Measurements from ENCODE around the gene TET2. TPM values are rescaled to one million over a fixed set of nuclear protein-coding genes. Genes with fewer than 3 reads are reported as not detected.
A peak's percentile ranks its signal among the peaks of the same experiment; 100 is the strongest.

TET2 gene
- 10 to 100 TPM; 21.4 to 30.0 (median 25.1) TPM for polyA plus RNA-seq (ENCODE audit: insufficient read length in 3 of 3)
- long read RNA-seq, donor 1, partial matches to known transcripts, result 15 of 15 reads
- long read RNA-seq, donor 1, other reads (novel, unspliced or antisense), result 0 of 15 reads
- long read RNA-seq, donor 2, result 0 reads
- long read RNA-seq, donor 3, partial matches to known transcripts, result 11 of 11 reads
- long read RNA-seq, donor 3, other reads (novel, unspliced or antisense), result 0 of 11 reads
- long read RNA-seq, donor 4, full-length matches to known transcripts, result 1 of 115 reads
- long read RNA-seq, donor 4, partial matches to known transcripts, result 39 of 115 reads
- long read RNA-seq, donor 4, other reads (novel, unspliced or antisense), result 75 of 115 reads
- long read RNA-seq, donor 5, result 0 reads
- long read RNA-seq, donor 6, partial matches to known transcripts, result 20 of 20 reads
- long read RNA-seq, donor 6, other reads (novel, unspliced or antisense), result 0 of 20 reads
- long read RNA-seq, donor 7, partial matches to known transcripts, result 48 of 140 reads
- long read RNA-seq, donor 7, other reads (novel, unspliced or antisense), result 92 of 140 reads
- long read RNA-seq, donor 8, result 0 reads
- long read RNA-seq, donor 9, partial matches to known transcripts, result 6 of 6 reads
- long read RNA-seq, donor 9, other reads (novel, unspliced or antisense), result 0 of 6 reads
- long read RNA-seq, donor 10, result 0 reads
- long read RNA-seq, donor 11, partial matches to known transcripts, result 85 of 91 reads
- long read RNA-seq, donor 11, other reads (novel, unspliced or antisense), result 6 of 91 reads
- long read RNA-seq, donor 12, full-length matches to known transcripts, result 1 of 1 reads
- long read RNA-seq, donor 12, partial matches to known transcripts, result 0 of 1 reads
- long read RNA-seq, donor 12, other reads (novel, unspliced or antisense), result 0 of 1 reads
- long read RNA-seq, donor 13, result 0 reads
- long read RNA-seq, donor 14, partial matches to known transcripts, result 5 of 5 reads
- long read RNA-seq, donor 14, other reads (novel, unspliced or antisense), result 0 of 5 reads
- long read RNA-seq, donor 15, partial matches to known transcripts, result 5 of 27 reads
- long read RNA-seq, donor 15, other reads (novel, unspliced or antisense), result 22 of 27 reads
- long read RNA-seq, donor 16, partial matches to known transcripts, result 22 of 22 reads
- long read RNA-seq, donor 16, other reads (novel, unspliced or antisense), result 0 of 22 reads

DNA sequence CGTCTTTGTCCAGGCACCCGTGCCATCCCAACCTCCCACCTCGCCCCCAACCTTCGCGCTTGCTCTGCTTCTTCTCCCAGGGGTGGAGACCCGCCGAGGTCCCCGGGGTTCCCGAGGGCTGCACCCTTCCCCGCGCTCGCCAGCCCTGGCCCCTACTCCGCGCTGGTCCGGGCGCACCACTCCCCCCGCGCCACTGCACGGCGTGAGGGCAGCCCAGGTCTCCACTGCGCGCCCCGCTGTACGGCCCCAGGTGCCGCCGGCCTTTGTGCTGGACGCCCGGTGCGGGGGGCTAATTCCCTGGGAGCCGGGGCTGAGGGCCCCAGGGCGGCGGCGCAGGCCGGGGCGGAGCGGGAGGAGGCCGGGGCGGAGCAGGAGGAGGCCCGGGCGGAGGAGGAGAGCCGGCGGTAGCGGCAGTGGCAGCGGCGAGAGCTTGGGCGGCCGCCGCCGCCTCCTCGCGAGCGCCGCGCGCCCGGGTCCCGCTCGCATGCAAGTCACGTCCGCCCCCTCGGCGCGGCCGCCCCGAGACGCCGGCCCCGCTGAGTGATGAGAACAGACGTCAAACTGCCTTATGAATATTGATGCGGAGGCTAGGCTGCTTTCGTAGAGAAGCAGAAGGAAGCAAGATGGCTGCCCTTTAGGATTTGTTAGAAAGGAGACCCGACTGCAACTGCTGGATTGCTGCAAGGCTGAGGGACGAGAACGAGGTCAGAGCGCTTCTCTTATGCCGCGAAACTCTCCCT lies at the start of gene TET2:
TSS of gene TET2 (plus strand) at position 601 of the 740 bp plus-strand sequence. CDS start 87,067 bp downstream, outside the sequence.
- DNase-seq (ENCODE audit: extremely low read depth in 1 of 11, low read depth in 9 of 11, low spot score in 4 of 11), result peak in 9 of 11 donors; percentile 60 to 81 (median 71)

DNA sequence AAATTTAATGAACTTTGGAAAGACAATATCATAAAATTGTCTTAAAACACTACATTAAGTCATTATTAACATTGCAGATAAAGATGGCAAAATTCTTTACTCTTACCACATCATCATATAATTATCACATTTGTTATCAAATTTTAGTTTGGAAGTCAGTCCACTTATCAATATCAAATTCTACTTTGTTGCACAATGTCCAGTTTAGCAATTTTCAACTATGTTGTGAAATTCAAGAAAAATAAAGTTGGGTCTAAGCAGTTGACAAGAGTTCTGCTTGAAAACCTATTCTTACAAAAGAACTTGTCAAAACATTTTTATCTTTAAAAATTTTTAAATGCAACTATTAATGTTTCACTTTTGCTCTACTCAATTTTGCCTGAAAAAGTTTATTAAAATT lies 44.7 kb upstream of the TET2 start:
- no peak for DNase-seq (ENCODE audit: extremely low read depth in 1 of 11, low read depth in 9 of 11, low spot score in 4 of 11)

DNA sequence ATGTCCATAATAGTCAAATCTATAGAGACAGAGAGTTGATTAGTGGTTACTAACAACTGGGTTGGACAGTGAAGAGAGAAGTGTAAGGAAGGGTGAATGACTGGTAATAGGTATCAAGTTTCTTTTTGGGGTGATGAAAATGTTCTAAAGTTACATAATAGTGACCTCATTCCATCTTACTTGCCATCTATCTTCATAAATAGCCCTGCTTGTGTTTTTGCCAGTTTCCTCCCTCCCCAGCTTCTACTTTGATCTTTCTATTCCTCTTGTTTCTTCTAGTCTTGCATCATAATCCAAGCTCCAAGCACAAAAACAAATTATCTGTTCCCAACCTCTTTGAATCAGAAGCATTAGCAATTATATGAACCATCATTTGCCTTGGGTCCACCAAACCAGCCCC lies 40.2 kb upstream of the TET2 start:
- DNase-seq (ENCODE audit: extremely low read depth in 1 of 11, low read depth in 9 of 11, low spot score in 4 of 11), result no peak

DNA sequence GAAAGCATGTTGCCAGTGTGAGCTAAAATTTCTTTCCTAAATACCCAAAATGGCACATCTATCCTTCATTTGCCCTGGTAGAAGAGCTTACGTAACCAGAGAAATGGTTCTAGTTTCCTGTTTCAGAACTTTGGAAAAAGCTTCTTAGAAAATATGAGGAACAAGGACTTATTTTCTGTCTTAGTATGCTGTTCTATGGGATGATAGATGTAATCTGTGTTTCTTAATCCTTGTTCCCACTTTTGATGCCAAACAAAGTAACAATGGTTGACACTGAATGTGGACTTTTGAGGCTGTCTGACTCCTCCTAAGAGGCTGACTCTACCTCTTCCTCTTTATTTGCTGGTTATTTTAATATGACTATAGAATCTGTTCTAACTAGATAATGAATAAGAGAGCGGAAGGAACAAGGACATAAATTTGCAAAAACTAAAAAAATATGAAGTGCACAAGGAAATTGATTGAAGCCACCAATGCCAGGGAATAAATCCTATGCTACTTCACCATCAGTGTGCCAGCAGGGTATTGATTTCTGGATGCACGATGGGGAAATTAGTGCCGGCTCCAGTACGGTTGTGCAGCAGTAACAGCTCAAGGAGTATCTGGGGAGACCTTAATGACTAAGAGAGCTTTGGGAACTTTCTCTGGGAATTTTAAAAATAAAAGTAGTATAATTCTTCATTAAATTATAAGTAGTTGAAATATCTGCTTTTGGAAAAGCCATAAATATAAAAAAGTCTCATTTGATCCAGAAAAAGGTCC lies 39.4 kb upstream of the TET2 start:
- no peak for DNase-seq (ENCODE audit: extremely low read depth in 1 of 11, low read depth in 9 of 11, low spot score in 4 of 11)

DNA sequence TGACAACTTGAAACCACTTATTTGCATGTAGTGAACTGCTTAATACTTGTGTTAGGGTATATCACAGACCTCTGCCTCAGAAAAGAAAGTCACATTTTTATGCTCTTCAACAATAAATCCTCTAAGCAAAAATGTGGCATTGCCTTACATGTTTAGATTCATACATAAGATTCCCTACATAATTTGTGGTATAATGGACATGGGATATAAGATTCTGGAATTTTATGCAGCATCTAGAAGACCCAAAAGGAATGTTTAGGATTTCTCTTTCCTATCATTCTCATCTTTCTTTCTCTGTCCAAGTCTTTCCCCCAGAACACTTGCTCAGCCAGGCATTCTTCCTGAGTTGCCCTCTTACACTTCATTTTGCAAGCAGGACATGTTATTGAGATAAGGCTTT lies 37.7 kb upstream of the TET2 start:
- no peak for DNase-seq (ENCODE audit: extremely low read depth in 1 of 11, low read depth in 9 of 11, low spot score in 4 of 11)

DNA sequence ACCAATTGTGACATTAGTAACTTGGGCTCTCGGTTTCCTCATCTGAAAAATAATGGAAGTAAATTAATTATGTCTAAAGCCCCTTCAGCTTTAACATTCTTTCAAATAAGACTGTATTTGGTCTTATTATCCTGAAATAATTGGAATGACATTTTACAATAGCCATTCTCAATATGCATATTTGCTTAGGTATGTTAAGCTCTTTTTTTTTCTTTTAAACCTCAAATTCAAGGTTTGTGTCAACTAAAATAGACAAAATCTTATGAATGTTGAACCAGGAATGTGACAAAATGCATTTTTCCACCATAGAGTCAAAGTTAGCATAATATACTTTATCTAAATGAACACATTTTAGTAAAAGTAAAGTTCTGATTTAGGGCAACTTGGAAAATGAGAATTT lies 34.4 kb upstream of the TET2 start:
- DNase-seq (ENCODE audit: extremely low read depth in 1 of 11, low read depth in 9 of 11, low spot score in 4 of 11), result no peak

DNA sequence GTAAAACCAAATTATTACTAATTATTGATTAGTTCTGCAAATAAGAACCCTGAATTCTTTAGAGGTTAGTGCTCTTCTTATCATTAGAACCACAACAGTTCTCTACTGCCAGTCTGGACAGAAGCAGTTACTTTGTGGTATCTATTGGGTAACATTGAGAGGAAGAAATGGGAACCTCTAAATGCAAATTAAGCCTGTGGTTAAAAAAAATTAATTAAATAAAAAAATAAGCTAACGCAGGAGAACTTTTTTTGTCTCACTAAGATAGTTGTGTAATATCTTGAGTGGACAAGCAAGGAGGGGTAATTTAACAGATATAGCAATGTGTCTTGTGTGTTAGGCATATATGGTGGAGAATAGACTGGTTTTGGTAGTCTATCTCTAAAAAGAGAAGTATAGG lies 32.9 kb upstream of the TET2 start:
- no peak for DNase-seq (ENCODE audit: extremely low read depth in 1 of 11, low read depth in 9 of 11, low spot score in 4 of 11)

DNA sequence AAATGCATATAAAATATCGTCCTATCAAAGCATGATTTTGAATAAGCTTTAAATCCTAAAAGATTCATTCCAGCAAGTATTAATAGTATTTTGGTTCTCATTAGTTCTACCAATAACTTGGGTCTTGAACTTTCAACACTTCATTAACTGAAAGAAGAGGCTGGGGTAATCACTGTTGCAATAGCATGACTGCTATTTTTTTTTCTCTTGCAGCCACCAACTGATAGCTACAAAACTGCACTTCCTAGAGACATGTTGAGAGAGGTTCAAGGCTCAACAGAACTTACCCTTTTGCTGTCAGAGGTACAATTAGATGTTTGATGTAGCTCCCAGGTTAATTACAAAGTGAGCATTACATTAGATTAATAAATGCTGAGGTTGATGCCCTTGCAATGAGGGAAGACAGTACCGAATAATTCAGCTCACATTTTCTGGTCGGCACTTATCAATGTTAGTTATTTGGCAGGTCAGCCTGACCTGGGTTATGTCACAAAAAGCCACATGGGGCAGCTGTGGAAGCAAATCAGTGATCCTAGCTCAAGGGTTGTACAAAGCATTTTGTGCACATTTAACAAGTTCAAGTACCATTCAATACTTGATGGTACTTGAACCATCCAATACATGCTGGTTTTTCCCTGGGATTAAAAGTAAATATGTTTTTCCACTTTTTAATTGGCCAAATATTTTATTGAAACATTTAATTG lies 29.9 kb upstream of the TET2 start:
- no peak for DNase-seq (ENCODE audit: extremely low read depth in 1 of 11, low read depth in 9 of 11, low spot score in 4 of 11)

DNA sequence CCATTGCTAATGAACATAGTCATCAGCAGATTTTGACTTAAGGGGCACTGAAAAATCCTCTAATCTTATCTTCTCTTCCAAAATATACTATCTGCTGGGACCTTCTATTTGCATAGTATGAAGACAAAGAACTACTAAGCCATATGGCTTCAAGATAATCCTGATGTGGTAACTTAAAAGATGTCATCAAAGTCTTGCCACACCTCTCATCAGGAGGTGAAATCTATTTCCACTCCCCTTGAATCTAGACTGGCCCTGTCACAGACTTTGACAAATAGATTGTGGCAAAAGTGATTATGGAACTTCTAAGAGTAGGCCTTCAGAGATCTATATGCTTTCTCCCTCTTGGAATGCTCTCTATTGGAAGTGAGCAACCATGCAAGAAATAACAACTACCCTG lies 27.3 kb upstream of the TET2 start:
- DNase-seq (ENCODE audit: extremely low read depth in 1 of 11, low read depth in 9 of 11, low spot score in 4 of 11), result no peak

DNA sequence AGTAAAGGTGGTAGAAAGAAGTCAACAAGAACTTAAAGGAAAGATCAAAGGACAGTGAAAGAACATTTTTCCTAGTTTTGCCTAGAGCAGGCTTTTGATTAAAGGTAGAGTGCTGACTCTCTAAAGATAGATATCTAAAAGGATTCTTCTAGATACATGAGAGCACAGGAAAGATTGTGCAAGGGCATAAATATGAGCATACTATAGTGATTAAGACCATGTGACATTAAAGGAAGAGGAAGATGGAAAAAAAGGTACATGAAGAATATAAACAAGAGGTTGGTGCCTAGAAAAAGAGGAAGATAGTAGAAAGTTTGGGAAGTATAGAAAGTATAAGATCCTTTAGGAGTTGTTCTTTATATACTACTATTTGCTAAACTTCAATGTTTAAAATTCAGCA lies 26.1 kb upstream of the TET2 start:
- DNase-seq (ENCODE audit: extremely low read depth in 1 of 11, low read depth in 9 of 11, low spot score in 4 of 11), result no peak

DNA sequence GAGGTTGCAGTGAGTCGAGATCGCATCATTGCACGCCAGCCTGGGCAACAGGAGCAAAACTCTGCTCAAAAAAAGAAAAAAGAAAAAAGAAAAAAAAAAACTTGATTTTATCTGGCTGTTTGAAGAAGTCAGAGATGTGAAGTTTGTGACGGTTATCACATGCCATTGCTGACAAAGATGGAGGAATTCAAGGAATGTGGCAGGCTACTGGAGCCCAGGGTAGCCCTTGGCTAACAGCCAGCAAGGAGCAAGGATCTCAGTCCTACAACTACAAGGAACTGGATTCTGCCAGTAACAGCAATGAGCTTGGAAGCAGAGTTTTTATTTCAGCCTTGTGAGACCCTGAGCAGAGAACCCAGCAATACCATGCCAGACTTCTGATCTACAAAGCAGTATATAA lies 24.3 kb upstream of the TET2 start:
- DNase-seq (ENCODE audit: extremely low read depth in 1 of 11, low read depth in 9 of 11, low spot score in 4 of 11), result no peak

DNA sequence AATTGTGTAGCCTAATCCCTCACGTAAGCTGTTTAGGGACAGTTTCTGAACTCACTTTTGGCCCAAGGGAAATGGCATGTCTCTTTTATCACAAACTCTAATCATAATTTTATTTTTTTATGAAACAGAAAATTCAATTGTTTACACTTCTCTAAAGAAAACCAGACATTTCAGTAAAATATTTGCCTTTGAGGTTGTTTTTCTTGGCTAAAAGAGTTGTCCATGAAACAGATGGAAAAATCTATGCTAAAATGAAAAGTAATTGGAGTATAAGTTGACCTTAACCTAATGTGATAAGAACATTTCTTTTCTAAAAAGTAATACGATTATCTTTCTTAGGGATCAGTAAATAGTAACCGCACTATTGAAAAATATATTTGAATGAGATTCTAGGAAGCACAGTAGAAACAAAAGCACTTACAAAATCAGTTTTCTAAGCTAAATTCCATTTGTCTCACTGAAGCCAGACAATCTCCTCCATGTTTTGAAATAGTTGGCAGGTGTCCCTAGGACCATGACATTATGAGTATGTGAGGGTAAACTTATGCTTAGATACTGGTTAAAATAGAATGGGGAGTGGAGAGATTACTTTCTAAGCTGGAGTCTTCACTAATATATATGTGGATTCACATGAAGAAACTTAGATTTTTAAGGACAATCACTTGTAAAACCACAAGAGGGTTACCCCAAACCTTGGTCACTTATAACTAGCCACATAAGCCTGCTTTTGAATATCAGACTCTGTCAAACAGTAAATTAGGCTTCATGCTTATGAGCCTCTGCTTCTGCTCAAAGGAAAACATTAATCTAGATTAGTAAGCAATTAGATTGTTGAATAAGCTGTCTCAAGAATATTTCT lies 20.1 kb upstream of the TET2 start:
- DNase-seq (ENCODE audit: extremely low read depth in 1 of 11, low read depth in 9 of 11, low spot score in 4 of 11), result no peak

DNA sequence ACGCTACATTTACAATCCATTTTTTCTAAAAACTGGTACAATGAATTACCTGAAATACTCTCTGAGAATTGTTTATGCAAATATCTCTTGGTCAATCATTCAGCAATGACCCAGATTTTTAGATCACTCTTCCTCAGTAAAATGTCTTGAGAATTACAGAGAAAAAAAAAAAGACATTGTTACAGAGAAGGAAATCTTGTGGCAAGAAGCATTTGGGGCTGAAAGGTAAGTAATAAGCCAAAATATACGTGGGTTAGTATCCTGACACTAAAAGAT lies 19.6 kb upstream of the TET2 start:
- no peak for DNase-seq (ENCODE audit: extremely low read depth in 1 of 11, low read depth in 9 of 11, low spot score in 4 of 11)

DNA sequence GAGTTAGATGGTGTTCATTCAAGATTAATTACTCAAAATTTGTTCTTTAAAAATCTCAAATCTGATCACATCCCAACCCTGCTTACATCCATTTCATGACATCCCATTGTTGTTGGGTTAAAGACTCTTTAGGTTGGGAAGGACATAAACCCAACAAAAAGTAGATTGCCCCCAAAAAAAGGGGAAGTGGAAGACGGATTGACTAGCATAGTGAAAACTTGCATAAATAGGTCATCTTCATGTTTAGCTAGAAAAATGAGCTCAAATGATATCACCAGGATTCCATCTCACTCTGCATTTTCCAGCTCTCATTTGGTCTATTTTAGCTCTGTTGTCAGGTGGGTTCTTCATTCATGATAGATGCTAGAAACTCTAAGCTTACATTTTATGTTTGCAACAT lies 18.5 kb upstream of the TET2 start:
- DNase-seq (ENCODE audit: extremely low read depth in 1 of 11, low read depth in 9 of 11, low spot score in 4 of 11), result no peak

DNA sequence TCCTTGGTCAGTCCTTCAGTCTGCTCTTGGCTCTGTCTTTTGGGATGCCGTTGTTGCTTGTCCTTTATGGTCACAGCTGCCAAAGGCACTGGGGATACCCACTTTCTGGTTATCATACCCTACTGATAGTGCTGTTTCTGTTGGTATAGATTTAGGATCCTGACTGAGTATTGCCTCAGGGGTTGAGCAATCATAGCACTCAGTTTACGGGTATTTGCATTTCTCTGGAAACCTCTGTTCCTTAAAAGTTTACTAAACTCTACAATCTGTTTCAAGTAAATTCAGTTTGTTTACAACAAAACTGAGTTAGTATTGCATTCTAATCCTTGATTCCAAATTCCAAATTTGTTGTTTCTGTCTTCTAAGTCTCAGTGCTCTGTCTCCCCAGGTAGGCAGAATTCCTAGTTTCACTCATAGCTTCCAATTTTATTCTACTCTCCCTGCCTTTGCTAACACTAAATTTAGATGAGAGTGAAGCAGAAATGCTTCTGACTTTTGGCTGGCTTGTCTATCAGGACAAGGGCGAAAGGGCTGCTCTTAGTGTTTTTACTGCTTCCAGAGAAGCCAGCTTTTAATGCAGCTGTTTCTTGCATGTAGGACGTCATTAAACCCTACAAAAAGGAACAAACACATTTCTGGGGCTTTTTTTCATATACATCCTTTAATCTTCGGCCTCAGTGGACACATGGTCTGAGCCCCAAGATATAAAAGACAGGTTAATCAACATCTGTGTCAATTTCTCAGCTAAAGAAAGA lies 17.2 kb upstream of the TET2 start:
- no peak for DNase-seq (ENCODE audit: extremely low read depth in 1 of 11, low read depth in 9 of 11, low spot score in 4 of 11)

DNA sequence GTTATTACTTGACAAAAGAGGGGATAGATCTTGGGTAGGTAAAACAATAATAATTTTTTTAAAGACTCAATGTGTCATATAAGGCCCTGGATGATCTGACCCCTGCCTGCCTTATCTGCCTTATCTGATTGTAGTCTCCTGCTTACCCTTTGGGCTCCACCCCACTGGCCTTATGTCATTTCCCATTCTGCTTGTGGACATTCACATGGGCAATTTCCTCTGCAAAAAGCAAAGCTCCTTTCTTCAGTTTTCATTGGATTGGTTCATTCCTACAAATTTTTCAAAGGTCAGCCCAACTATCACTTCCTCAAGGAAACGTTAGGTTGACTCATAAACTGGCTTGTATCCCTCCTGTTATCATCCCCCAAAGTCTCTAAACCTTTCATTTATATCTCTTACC lies 15.7 kb upstream of the TET2 start:
- DNase-seq (ENCODE audit: extremely low read depth in 1 of 11, low read depth in 9 of 11, low spot score in 4 of 11), result no peak
